Choroid plexus epithelial cell (primary cell): ENCODE results near the gene DNAJB5.

Experiments
- DNase-seq: peaks from one replicate; pipeline ENCODE4 v3.0.0-alpha.2; 2010; ENCODE audit warnings: low read depth
- H3K4me3 ChIP-seq: 2 replicates; pipeline ENCODE4 v1.5.1; 2011; ENCODE audit warnings: low read depth, mild to moderate bottlenecking, control low read depth, low read length, moderate library complexity
- TF ChIP-seq, protein P1 (sequence below): conservative IDR thresholded peaks from 2 replicates; pipeline ENCODE4 v1.5.1; 2011; ENCODE audit warnings: low read depth, mild to moderate bottlenecking, control low read depth, inconsistent platforms, low read length, moderate library complexity

Gene DNAJB5

DNA sequence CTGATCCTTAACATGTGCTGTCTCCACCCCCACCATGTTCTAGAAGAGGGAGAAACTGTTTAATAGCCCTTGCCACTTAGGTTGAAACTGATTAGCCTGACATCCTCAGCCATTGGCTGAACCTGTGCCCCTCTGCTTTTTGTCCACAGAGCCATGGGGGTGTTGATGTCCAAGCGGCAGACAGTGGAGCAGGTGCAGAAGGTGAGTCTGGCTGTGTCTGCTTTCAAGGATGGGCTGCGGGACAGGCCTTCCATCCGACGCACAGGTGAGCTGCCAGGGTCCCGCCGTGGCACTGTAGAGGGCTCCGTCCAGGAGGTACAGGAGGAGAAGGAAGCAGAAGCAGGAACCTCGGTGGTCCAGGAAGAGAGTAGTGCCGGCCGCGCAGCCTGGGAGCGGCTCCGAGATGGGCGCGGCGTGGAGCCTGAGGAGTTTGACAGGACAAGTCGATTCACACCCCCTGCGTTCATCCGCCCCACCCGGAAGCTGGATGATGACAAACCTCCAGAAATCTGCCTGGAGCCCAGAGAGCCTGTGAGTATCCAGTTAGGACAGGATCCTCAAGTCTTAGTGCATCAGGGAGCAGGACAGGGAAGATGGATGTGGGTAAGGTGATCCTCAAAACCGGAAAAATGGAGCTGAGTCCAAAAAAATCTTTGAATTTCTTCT is 18.3 kb upstream of the DNAJB5 start:
- no peak overlapping the region for H3K4me3 ChIP-seq
- DNase-seq, result no peak
- TF ChIP-seq, protein P1, sequence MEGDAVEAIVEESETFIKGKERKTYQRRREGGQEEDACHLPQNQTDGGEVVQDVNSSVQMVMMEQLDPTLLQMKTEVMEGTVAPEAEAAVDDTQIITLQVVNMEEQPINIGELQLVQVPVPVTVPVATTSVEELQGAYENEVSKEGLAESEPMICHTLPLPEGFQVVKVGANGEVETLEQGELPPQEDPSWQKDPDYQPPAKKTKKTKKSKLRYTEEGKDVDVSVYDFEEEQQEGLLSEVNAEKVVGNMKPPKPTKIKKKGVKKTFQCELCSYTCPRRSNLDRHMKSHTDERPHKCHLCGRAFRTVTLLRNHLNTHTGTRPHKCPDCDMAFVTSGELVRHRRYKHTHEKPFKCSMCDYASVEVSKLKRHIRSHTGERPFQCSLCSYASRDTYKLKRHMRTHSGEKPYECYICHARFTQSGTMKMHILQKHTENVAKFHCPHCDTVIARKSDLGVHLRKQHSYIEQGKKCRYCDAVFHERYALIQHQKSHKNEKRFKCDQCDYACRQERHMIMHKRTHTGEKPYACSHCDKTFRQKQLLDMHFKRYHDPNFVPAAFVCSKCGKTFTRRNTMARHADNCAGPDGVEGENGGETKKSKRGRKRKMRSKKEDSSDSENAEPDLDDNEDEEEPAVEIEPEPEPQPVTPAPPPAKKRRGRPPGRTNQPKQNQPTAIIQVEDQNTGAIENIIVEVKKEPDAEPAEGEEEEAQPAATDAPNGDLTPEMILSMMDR, result no peak

DNA sequence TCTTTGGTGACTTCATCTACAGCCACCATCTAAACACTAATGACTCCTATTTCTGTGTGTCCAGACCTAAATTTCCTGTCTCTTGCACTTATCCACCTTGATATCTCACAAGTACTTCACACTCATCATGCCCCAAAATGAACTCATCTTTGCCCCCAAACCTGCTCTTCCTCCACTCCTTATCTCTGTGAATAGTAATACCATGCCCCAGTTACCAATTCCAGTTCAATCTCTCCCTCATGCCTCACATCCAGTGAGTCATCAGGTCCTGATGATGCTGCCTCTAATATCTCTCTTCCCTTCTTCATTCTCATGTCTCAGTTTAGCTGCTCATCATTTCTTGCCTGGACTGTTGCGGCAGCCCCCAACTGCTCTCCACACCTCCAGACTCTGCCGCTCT is 14.9 kb upstream of the DNAJB5 start:
- H3K4me3 ChIP-seq, result no peak overlapping the region
- TF ChIP-seq, protein P1, result no peak
- DNase-seq, result no peak

DNA sequence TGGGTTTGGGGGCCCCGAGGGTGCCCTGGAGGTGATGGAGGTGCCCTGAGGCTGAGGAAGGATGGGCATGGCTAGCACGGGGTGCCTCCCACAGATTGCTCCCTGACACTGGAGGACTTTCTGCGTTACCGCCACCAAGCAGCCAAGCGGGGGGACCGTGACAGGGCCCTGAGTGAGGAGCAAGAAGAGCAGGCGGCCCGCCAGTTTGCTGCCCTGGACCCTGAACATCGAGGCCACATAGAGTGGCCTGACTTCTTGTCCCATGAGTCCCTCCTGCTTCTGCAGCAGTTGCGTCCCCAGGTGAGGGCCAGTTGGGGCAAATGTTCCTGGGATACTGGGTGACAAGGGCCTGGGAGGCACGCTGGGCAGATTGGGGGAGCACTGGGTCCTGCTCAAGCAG is 13.1 kb upstream of the DNAJB5 start:
- no peak overlapping the region for H3K4me3 ChIP-seq
- TF ChIP-seq, protein P1, result no peak
- no peak for DNase-seq

DNA sequence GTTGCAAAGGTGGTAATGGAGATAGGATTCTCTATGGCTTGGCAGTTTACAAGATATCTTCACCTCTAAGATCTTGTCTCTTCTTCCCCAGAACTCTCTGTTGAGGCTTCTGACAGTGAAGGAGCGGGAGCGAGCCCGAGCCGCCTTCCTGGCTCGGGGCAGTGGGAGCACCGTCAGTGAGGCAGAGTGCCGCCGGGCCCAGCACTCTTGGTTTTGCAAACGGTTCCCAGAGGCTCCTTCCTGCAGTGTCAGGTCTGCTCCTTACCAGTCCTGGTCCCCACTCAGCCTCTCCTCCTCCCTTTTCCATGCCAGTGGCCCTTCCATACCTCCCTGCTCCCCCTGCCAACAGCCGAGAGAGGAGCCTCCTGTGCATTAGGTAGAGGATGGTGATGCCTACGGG is 12.6 kb upstream of the DNAJB5 start:
- no peak for DNase-seq
- TF ChIP-seq, protein P1, result no peak
- no peak overlapping the region for H3K4me3 ChIP-seq

DNA sequence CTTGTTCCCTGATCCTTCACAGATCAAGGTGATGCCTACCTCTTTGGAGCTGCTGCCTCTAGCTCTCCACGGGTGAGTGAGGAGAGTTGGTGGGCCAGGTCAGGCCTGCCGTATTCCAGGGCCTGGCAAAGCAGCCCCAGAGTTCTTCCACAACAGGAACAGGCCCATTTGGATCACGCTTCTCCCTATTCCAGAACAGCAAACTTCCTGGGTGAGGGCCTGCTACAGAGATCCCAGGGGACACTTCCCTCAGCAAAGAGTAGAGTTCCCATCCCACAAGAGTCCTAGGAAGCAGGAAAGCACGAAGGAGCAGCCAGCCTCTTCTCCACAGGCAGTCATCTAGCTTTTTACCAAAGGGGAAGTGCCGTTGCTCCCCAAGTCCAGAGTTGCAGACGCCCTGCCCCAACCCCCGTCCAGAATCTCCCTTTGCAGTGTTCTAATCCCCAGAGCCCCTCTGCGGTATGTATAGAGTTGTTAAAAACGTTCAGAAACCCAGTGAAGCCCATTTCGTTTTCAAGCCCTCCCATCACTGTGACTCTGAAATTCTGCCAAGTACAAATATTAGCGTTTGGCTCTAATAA is 9.3 kb upstream of the DNAJB5 start:
- H3K4me3 ChIP-seq, result no peak overlapping the region
- TF ChIP-seq, protein P1, result no peak
- DNase-seq, result no peak

DNA sequence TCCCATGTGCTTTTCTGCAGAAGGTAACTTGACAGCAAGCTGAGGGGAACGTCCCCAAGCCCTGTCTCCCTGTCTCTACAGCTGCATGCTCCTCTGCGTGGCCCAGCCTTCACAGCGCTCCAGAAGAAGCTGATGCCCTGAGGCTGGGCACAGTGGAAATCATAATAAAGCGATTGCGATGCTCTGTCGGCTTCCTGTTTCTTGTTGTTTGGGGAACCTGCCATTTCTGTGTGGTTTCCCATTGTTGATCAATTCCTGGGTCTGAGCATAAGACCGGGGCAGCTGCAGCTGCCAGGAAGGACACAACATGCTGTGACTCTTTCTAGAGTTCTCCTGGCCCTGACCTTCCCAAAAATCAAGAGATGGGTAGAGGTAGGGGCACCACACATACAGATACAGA is 7.2 kb upstream of the DNAJB5 start:
- no peak overlapping the region for H3K4me3 ChIP-seq
- no peak for DNase-seq
- TF ChIP-seq, protein P1, result no peak

DNA sequence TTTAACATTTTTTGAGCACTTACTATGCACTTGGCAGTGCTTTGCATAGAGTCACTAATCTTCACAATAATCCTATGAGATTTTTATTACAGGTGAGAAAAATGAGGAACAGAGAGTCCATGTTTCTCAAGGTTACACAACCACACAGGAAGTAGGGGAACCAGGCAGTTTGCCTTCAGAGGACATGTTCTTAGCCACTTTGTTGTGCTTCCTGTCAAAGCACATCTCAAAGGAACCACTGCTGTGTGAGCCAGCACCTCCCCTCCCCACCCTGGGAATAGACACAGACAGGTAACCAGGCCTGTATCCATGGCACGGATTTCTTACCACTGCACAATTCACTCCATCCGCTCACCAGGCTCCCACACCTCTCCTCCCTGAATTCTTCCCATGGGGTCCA is 6.3 kb upstream of the DNAJB5 start:
- H3K4me3 ChIP-seq, result no peak overlapping the region
- no peak for DNase-seq
- TF ChIP-seq, protein P1, result no peak
